Suprapubic skin (tissue), 3 donors: ENCODE results near the gene MS4A1.

ENCODE experiments used
- CTCF ChIP-seq, 2 donors: fragments of 200-600 bp in 1 of 2; fragments of 450-650 bp in 1 of 2; sonication (generic) in 1 of 2; IDR thresholded peaks; one replicate each; pipeline ENCODE4 v1.5.1; 2016 to 2019; ENCODE audit warnings: antibody characterized with exemption in 2 of 2, mild to moderate bottlenecking in 1 of 2, moderate library complexity in 1 of 2
- EP300 ChIP-seq: sonication (generic); formaldehyde crosslinking; IDR thresholded peaks from one replicate; pipeline ENCODE4 v1.6.1; 2017; ENCODE audit warnings: antibody characterized with exemption
- POLR2A ChIP-seq, 2 donors: fragments of 450-650 bp; IDR thresholded peaks; one replicate each; pipeline ENCODE4 v1.6.1; 2017; ENCODE audit warnings: antibody characterized with exemption in 2 of 2, mild to moderate bottlenecking in 2 of 2, moderate library complexity in 2 of 2

DNA sequence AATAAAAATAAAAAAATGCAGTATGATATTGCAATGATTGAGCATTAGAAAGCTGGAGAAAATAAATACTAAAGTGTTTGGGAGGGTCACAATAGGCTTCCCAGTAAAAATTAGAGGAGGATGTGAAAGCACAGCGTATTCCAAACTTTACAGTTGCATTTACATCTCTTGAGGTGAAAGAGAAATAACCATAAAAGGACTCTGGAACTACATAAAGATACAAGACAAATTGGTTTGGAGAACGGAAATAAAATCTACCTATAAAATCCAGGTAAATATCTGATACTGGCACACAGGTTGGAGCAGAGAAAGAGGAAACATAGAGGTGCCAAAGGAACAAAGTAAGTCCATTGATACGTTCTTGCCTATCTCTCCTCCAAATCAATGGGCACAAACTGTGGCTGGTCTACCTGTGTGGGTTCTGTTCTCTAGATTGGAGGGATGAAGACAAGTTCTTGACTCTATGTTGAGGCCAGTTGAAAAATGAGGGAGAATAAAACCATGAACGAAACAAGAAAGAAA, 36.9 kb downstream of the MS4A1 start, which contains the start of gene MS4A12:
- TF ChIP-seq CTCF (IDR thresholded peaks at IDR 0.05) (no peak), EP300 (no peak), POLR2A (IDR thresholded peaks at IDR 0.05) (no peak)
